ENCODE data around the gene CPXM1. TPM values are rescaled to one million over a fixed set of nuclear protein-coding genes. Genes with fewer than 3 reads are reported as not detected.

CPXM1 gene
- total and polyA plus RNA-seq, 10 of the 15 experiments (the other 5 are each of a cell fraction or from before 2014, with no cell fraction given): 0.22 to 3.9 (median 0.63) TPM; not detected in 2

- peak; percentile 49 for ATAC-seq
- H3K4me3 ChIP-seq: no peak overlapping the region
- no peak overlapping the region for H3K4me2 ChIP-seq (ENCODE audit: control insufficient read depth, insufficient read depth)
- no peak overlapping the region for H2AFZ ChIP-seq (ENCODE audit: control insufficient read depth, low read depth, low read length)
- CTCF ChIA-PET: interaction anchor here (0.6 to 0.7 kb wide), 2 partner anchors 141 to 184 kb away, joined by 4 to 5 read pairs; no protein-coding TSS in a partner anchor
- no peaks in the 10 kb centered on the region for H3K4me1 ChIP-seq (ENCODE audit: control insufficient read depth, insufficient read depth, low read length)
- TF ChIP-seq RAD21 (IDR thresholded peaks at IDR 0.05; ENCODE audit: insufficient read depth, low read depth, low read length) (0 out of 2 replicates have a peak, but pooled peaks have one; percentile 6), HDAC2 (IDR thresholded peaks at IDR 0.05) (no peak)
- no peak overlapping the region for H3K9ac ChIP-seq (ENCODE audit: control insufficient read depth, insufficient read depth, low read length)
- intact Hi-C loops (cut with micrococcal nuclease; ENCODE audit: unreplicated experiment): no loop called here
- H3K27ac ChIP-seq (ENCODE audit: control insufficient read depth, insufficient read depth): no peak overlapping the region
- no peak for DNase-seq (ENCODE audit: low read depth, low spot score)
- H3K9me3 ChIP-seq (replicated peaks; ENCODE audit: control insufficient read depth, insufficient read depth, low read length): no peaks in the 10 kb centered on the region; the same call in 2 of the 3 replicates
- POLR2A ChIA-PET: no interaction called here
- no peaks in the 10 kb centered on the region for H3K36me3 ChIP-seq (ENCODE audit: control insufficient read depth in 2 of 2, insufficient read depth in 2 of 2, low read length in 1 of 2)
- H3K27me3 ChIP-seq (replicated peaks in 1 of 2; ENCODE audit: control insufficient read depth in 2 of 2, insufficient read depth in 2 of 2, low read length in 1 of 2): no peaks in the 10 kb centered on the region; a peak in 1 of 4 replicates
- RAD21 ChIA-PET (ENCODE audit: unreplicated experiment): no interaction called here
- no peak for FAIRE-seq
- no TSS peak for BruUV-seq (replicated peaks)
- no peaks in the 10 kb centered on the region for H3K79me2 ChIP-seq (ENCODE audit: control insufficient read depth, insufficient read depth, low read length)
- in situ Hi-C loops (cut with MboI): no loop called here
- WGBS (ENCODE audit: insufficient coverage, insufficient replicate concordance, low lambda C conversion rate, missing lambda C conversion rate): 31% methylated on average over 20 of the region's 20 CpGs
- SMC1A ChIA-PET (ENCODE audit: uncharacterized antibody, unreplicated experiment): no interaction called here
- H4K20me1 ChIP-seq (ENCODE audit: control insufficient read depth, insufficient read depth): no peaks in the 10 kb centered on the region
Measured at GRCh38 chr20:2816583-2817340, 16.3 kb upstream of the CPXM1 start.

- RAD21 ChIA-PET (ENCODE audit: unreplicated experiment): no interaction called here
- TF ChIP-seq RAD51 (IDR thresholded peaks at IDR 0.05) (no peak), NR2F1 (conservative IDR thresholded peaks at IDR 0.05) (no peak), CHD4 (IDR thresholded peaks at IDR 0.05) (no peak), PKNOX1 (IDR thresholded peaks at IDR 0.05) (no peak), BMI1 (IDR thresholded peaks at IDR 0.05; ENCODE audit: borderline replicate concordance) (no peak), MAX (IDR thresholded peaks at IDR 0.05; ENCODE audit: low read depth, low read length) (no peak), GATAD2B (conservative IDR thresholded peaks at IDR 0.05; ENCODE audit: low read depth) (no peak), MTA2 (IDR thresholded peaks at IDR 0.05; ENCODE audit: low read depth) (no peak), E4F1 (IDR thresholded peaks at IDR 0.05; ENCODE audit: borderline replicate concordance, partially characterized antibody) (no peak), NRF1 (conservative IDR thresholded peaks at IDR 0.05; ENCODE audit: low read depth, low read length) (no peak), BHLHE40 (IDR thresholded peaks at IDR 0.05; ENCODE audit: borderline replicate concordance in 1 of 2, low read depth in 2 of 2, low read length in 1 of 2) (no peak)
- Histone ChIP-seq H4K20me1 (ENCODE audit: control insufficient read depth, insufficient read depth) (no peaks in the 10 kb centered on the region), H3K27me3 (replicated peaks in 1 of 2; ENCODE audit: control insufficient read depth in 2 of 2, insufficient read depth in 2 of 2, low read length in 1 of 2) (no peaks in the 10 kb centered on the region; a peak in 1 of 4 replicates), H3K4me2 (ENCODE audit: control insufficient read depth, insufficient read depth) (no peak within 1 kb of the TSS), H3K27ac (ENCODE audit: control insufficient read depth, insufficient read depth) (no peak within 1 kb of the TSS), H3K9ac (ENCODE audit: control insufficient read depth, insufficient read depth, low read length) (no peak within 1 kb of the TSS), H3K36me3 (ENCODE audit: control insufficient read depth in 2 of 2, insufficient read depth in 2 of 2, low read length in 1 of 2) (no peaks in the 10 kb centered on the region), H3K4me1 (ENCODE audit: control insufficient read depth, insufficient read depth, low read length) (no peaks in the 10 kb centered on the region), H2AFZ (ENCODE audit: control insufficient read depth, low read depth, low read length) (no peak within 1 kb of the TSS), H3K79me2 (ENCODE audit: control insufficient read depth, insufficient read depth, low read length) (no peaks in the 10 kb centered on the region), H3K9me3 (replicated peaks; ENCODE audit: control insufficient read depth, insufficient read depth, low read length) (no peaks in the 10 kb centered on the region; the same call in 2 of the 3 replicates), H3K4me3 (no peak within 1 kb of the TSS)
- intact Hi-C loops (cut with micrococcal nuclease; ENCODE audit: unreplicated experiment): no loop called here
- in situ Hi-C loops (cut with MboI): no loop called here
- CTCF ChIA-PET: interaction anchor here (0.6 to 0.7 kb wide), 2 partner anchors 141 to 185 kb away, joined by 4 to 5 read pairs; no protein-coding TSS in a partner anchor
- POLR2A ChIA-PET: no interaction called here
- FAIRE-seq (no peak), ATAC-seq (no peak), DNase-seq (ENCODE audit: low read depth, low spot score) (no peak)
- WGBS (ENCODE audit: insufficient coverage, insufficient replicate concordance, low lambda C conversion rate, missing lambda C conversion rate): 25% methylated on average over 8 of the region's 10 CpGs
- SMC1A ChIA-PET (ENCODE audit: uncharacterized antibody, unreplicated experiment): no interaction called here
- BruUV-seq (replicated peaks): no TSS peak
Measured at GRCh38 chr20:2816030-2816582, 15.7 kb upstream of the CPXM1 start, which contains the start of gene TMEM239. Gene TMEM239 (plus strand): TSS chr20:2816364. CDS start chr20:2816555, 191 bp downstream.
